Measurements from ENCODE around the gene SLC2A6. TPM values are rescaled to one million over a fixed set of nuclear protein-coding genes. Genes with fewer than 3 reads are reported as not detected.
A peak's percentile ranks its signal among the peaks of the same experiment; 100 is the strongest.

The SLC2A6 gene
- total and polyA plus RNA-seq, 2 of the 8 experiments (the other 6 are each of a cell fraction or from before 2014, with no cell fraction given) = 16.6 to 17.8 TPM

- 93% methylated on average over 25 of the region's 27 CpGs; no CpG with 5 or more reads in 1 of the 2 experiments for WGBS, 2 experiments (ENCODE audit: extremely low coverage in 1 of 2, insufficient coverage in 1 of 2, insufficient read length in 1 of 2, insufficient replicate concordance in 2 of 2, low coverage in 1 of 2, low lambda C conversion rate in 2 of 2, missing lambda C conversion rate in 1 of 2)
- H3K9ac ChIP-seq (replicated peaks in 1 of 4; ENCODE audit: extremely low read depth in 1 of 4, low read depth in 3 of 4, low read length in 3 of 4) = no peak overlapping the region
- no peaks in the 10 kb centered on the region for H3K27me3 ChIP-seq (replicated peaks in 1 of 4; ENCODE audit: control insufficient read depth in 3 of 4, extremely low read depth in 1 of 4, insufficient read depth in 3 of 4, low read length in 3 of 4)
- H3K4ac ChIP-seq (replicated peaks; ENCODE audit: insufficient read length, low read depth, low read length) = no peak overlapping the region
- no peak overlapping the region for H2AFZ ChIP-seq (ENCODE audit: low read length)
- H2BK5ac ChIP-seq (ENCODE audit: low read depth, low read length) = no peak overlapping the region
- H4K91ac ChIP-seq (replicated peaks; ENCODE audit: insufficient read length, low read length) = no peak overlapping the region
- H3K79me2 ChIP-seq (ENCODE audit: control insufficient read depth in 1 of 2, insufficient read depth in 2 of 2, low read length in 2 of 2) = no peaks in the 10 kb centered on the region
- H2BK120ac ChIP-seq (replicated peaks; ENCODE audit: low read depth, low read length) = no peak overlapping the region
- no peak overlapping the region for H3K4me3 ChIP-seq (ENCODE audit: extremely low read depth in 1 of 4, insufficient read depth in 2 of 4, low read depth in 3 of 4, low read length in 4 of 4)
- H3K79me1 ChIP-seq (ENCODE audit: low read depth, low read length) = no peaks in the 10 kb centered on the region
- no peak overlapping the region for H4K5ac ChIP-seq (ENCODE audit: insufficient read length, low read depth, low read length)
- H2BK12ac ChIP-seq (ENCODE audit: low read depth, low read length) = no peak overlapping the region
- POLR2A ChIA-PET (ENCODE audit: partially characterized antibody) = interaction anchor here (1.4 to 1.5 kb wide), 2 partner anchors 8 to 13 kb away, joined by 3 to 9 read pairs; no protein-coding TSS in a partner anchor
- no peak overlapping the region for H3K18ac ChIP-seq (ENCODE audit: extremely low read depth, low read length)
- H3K23ac ChIP-seq (ENCODE audit: insufficient read length) = no peak overlapping the region
- peaks cover 0 to 3% (median 0%) of the 10 kb centered on the region in 4 experiments; a peak in 1 of 7 replicates for H3K4me1 ChIP-seq (replicated peaks in 1 of 4; ENCODE audit: control insufficient read depth in 3 of 4, insufficient read depth in 4 of 4, low read length in 3 of 4)
- H3K36me3 ChIP-seq (ENCODE audit: control insufficient read depth in 2 of 4, insufficient read depth in 4 of 4, low read length in 3 of 4) = no peaks in the 10 kb centered on the region
- no peak overlapping the region for H3K14ac ChIP-seq (ENCODE audit: insufficient read length)
- H3K56ac ChIP-seq (replicated peaks; ENCODE audit: insufficient read length, low read depth, low read length) = no peak overlapping the region
- H3K9me3 ChIP-seq (ENCODE audit: insufficient read depth in 2 of 2, low read depth in 1 of 2, low read length in 1 of 2) = no peaks in the 10 kb centered on the region
- FAIRE-seq (no peak), DNase-seq (ENCODE audit: low read depth in 1 of 2, low spot score in 2 of 2) (no peak)
- no peaks in the 10 kb centered on the region for H3K23me2 ChIP-seq (ENCODE audit: low read depth, low read length)
- H2BK15ac ChIP-seq (ENCODE audit: low read length) = no peak overlapping the region
- CTCF ChIA-PET (ENCODE audit: partially characterized antibody) = interaction anchor here (1.3 to 2.2 kb wide), 5 partner anchors 10 to 208 kb away, joined by 3 to 10 read pairs (median 4); no protein-coding TSS in a partner anchor
- H2AK5ac ChIP-seq (ENCODE audit: low read depth, low read length) = no peak overlapping the region
- H2BK20ac ChIP-seq (ENCODE audit: low read length) = 0 out of 2 replicates have a peak overlapping the region, but pooled peaks have one; percentile 13
- H3K27ac ChIP-seq (ENCODE audit: low read depth, low read length) = no peak overlapping the region
- no peak overlapping the region for H3K4me2 ChIP-seq (ENCODE audit: insufficient read depth in 1 of 2, low read depth in 2 of 2, low read length in 2 of 2)
- peak overlapping the region; percentile 60; the same call in 1 of the 2 replicates for H4K8ac ChIP-seq (ENCODE audit: extremely low read depth, insufficient read depth, low read length)
- H4K20me1 ChIP-seq (replicated peaks in 1 of 2; ENCODE audit: control insufficient read depth in 1 of 2, insufficient read depth in 2 of 2, low read length in 2 of 2) = no peaks in the 10 kb centered on the region
- no peak for TF ChIP-seq EGR1 (IDR thresholded peaks at IDR 0.05; ENCODE audit: borderline replicate concordance, low read depth, low read length)
- no peak for TF ChIP-seq MAX (IDR thresholded peaks at IDR 0.05)
- TF ChIP-seq CHD2 (IDR thresholded peaks at IDR 0.05; ENCODE audit: low read length) = no peak
- no peak for TF ChIP-seq SIRT6 (IDR thresholded peaks at IDR 0.05; ENCODE audit: low read length)
- TF ChIP-seq BACH1 (IDR thresholded peaks at IDR 0.05; ENCODE audit: low read length) = no peak
- TF ChIP-seq ZNF274 (IDR thresholded peaks at IDR 0.05; ENCODE audit: borderline replicate concordance, extremely low read depth, low read length) = no peak
Measured at GRCh38 chr9:133518706-133519449, 40.0 kb upstream of the SLC2A6 start.
